Measurements from ENCODE around the gene S100A8.

The S100A8 gene

GRCh38 chr1:153402226-153402625, 11.4 kb upstream of the S100A8 start:
- peaks cover 13% of the 10 kb centered on the region for H3K27me3 Mint-ChIP-seq
- no peaks in the 10 kb centered on the region for H3K36me3 Mint-ChIP-seq (ENCODE audit: low read depth)
- DNase-seq, result no peak
- H3K27ac Mint-ChIP-seq, result no peak overlapping the region
- peaks cover 3% of the 10 kb centered on the region for H3K9me3 Mint-ChIP-seq
- H3K4me1 Mint-ChIP-seq (ENCODE audit: low read depth), result peaks cover 8% of the 10 kb centered on the region
- H3K4me3 Mint-ChIP-seq, result no peak overlapping the region

- peaks cover 2% of the 10 kb centered on the region for H3K4me1 Mint-ChIP-seq (ENCODE audit: low read depth)
- peaks cover 11% of the 10 kb centered on the region for H3K27me3 Mint-ChIP-seq
- no peak overlapping the region for H3K4me3 Mint-ChIP-seq
- no peaks in the 10 kb centered on the region for H3K36me3 Mint-ChIP-seq (ENCODE audit: low read depth)
- no peak for DNase-seq
- peaks cover 3% of the 10 kb centered on the region for H3K9me3 Mint-ChIP-seq
- no peak overlapping the region for H3K27ac Mint-ChIP-seq
Measured at GRCh38 chr1:153401461-153401860, 10.6 kb upstream of the S100A8 start.

- no peak overlapping the region for H3K4me3 Mint-ChIP-seq
- H3K9me3 Mint-ChIP-seq, result peaks cover 3% of the 10 kb centered on the region
- no peaks in the 10 kb centered on the region for H3K36me3 Mint-ChIP-seq (ENCODE audit: low read depth)
- H3K27me3 Mint-ChIP-seq, result peaks cover 12% of the 10 kb centered on the region
- no peaks in the 10 kb centered on the region for H3K4me1 Mint-ChIP-seq (ENCODE audit: low read depth)
- no peak overlapping the region for H3K27ac Mint-ChIP-seq
- no peak for DNase-seq
Measured at GRCh38 chr1:153400244-153400643, 9.4 kb upstream of the S100A8 start.

GRCh38 chr1:153399401-153400055, 8.7 kb upstream of the S100A8 start:
- no peak overlapping the region for H3K4me3 Mint-ChIP-seq
- peaks cover under 1% of the 10 kb centered on the region for H3K9me3 Mint-ChIP-seq
- H3K4me1 Mint-ChIP-seq (ENCODE audit: low read depth), result no peaks in the 10 kb centered on the region
- H3K36me3 Mint-ChIP-seq (ENCODE audit: low read depth), result no peaks in the 10 kb centered on the region
- H3K27ac Mint-ChIP-seq, result no peak overlapping the region
- no peak for DNase-seq
- H3K27me3 Mint-ChIP-seq, result peaks cover 12% of the 10 kb centered on the region

- Mint-ChIP-seq H3K4me1 (ENCODE audit: low read depth) (no peaks in the 10 kb centered on the region), H3K9me3 (no peaks in the 10 kb centered on the region), H3K36me3 (ENCODE audit: low read depth) (no peaks in the 10 kb centered on the region), H3K27me3 (peaks cover 16% of the 10 kb centered on the region), H3K27ac (no peak overlapping the region), H3K4me3 (no peak overlapping the region)
- DNase-seq, result no peak
Measured at GRCh38 chr1:153397924-153398651, 7.2 kb upstream of the S100A8 start.

- Mint-ChIP-seq H3K4me1 (ENCODE audit: low read depth) (no peaks in the 10 kb centered on the region), H3K27ac (no peak overlapping the region), H3K4me3 (no peak overlapping the region), H3K36me3 (ENCODE audit: low read depth) (no peaks in the 10 kb centered on the region), H3K27me3 (peaks cover 18% of the 10 kb centered on the region), H3K9me3 (no peaks in the 10 kb centered on the region)
- DNase-seq, result no peak
Measured at GRCh38 chr1:153397051-153397923, 6.4 kb upstream of the S100A8 start.

GRCh38 chr1:153396461-153396860, 5.6 kb upstream of the S100A8 start:
- Mint-ChIP-seq H3K27ac (no peak overlapping the region), H3K9me3 (no peaks in the 10 kb centered on the region), H3K36me3 (ENCODE audit: low read depth) (no peaks in the 10 kb centered on the region), H3K4me3 (no peak overlapping the region), H3K4me1 (ENCODE audit: low read depth) (no peaks in the 10 kb centered on the region), H3K27me3 (peaks cover 18% of the 10 kb centered on the region)
- DNase-seq, result no peak

GRCh38 chr1:153395776-153396175, 4.9 kb upstream of the S100A8 start:
- Mint-ChIP-seq H3K27ac (no peak overlapping the region), H3K36me3 (ENCODE audit: low read depth) (no peaks in the 10 kb centered on the region), H3K4me1 (ENCODE audit: low read depth) (no peaks in the 10 kb centered on the region), H3K9me3 (no peaks in the 10 kb centered on the region), H3K4me3 (no peak overlapping the region), H3K27me3 (peaks cover 18% of the 10 kb centered on the region)
- no peak for DNase-seq

GRCh38 chr1:153395136-153395685, 4.3 kb upstream of the S100A8 start:
- no peaks in the 10 kb centered on the region for H3K4me1 Mint-ChIP-seq (ENCODE audit: low read depth)
- H3K27me3 Mint-ChIP-seq, result peaks cover 18% of the 10 kb centered on the region

GRCh38 chr1:153394391-153394790, 3.5 kb upstream of the S100A8 start:
- H3K27me3 Mint-ChIP-seq, result peaks cover 18% of the 10 kb centered on the region
- no peaks in the 10 kb centered on the region for H3K4me1 Mint-ChIP-seq (ENCODE audit: low read depth)

More at GRCh38 chr1:153395136-153395685, 4.3 kb upstream of the S100A8 start:
- no peak overlapping the region for H3K27ac Mint-ChIP-seq
- DNase-seq, result no peak
- no peak overlapping the region for H3K4me3 Mint-ChIP-seq
- H3K36me3 Mint-ChIP-seq (ENCODE audit: low read depth), result no peaks in the 10 kb centered on the region
- no peaks in the 10 kb centered on the region for H3K9me3 Mint-ChIP-seq

GRCh38 chr1:153393926-153394325, 3.1 kb upstream of the S100A8 start:
- Mint-ChIP-seq H3K9me3 (no peaks in the 10 kb centered on the region), H3K4me3 (no peak overlapping the region), H3K27ac (no peak overlapping the region), H3K27me3 (peaks cover 17% of the 10 kb centered on the region), H3K4me1 (ENCODE audit: low read depth) (no peaks in the 10 kb centered on the region), H3K36me3 (ENCODE audit: low read depth) (no peaks in the 10 kb centered on the region)
- DNase-seq, result no peak

More at GRCh38 chr1:153394391-153394790, 3.5 kb upstream of the S100A8 start:
- no peak overlapping the region for H3K4me3 Mint-ChIP-seq
- no peaks in the 10 kb centered on the region for H3K9me3 Mint-ChIP-seq
- DNase-seq, result no peak
- H3K27ac Mint-ChIP-seq, result no peak overlapping the region
- no peaks in the 10 kb centered on the region for H3K36me3 Mint-ChIP-seq (ENCODE audit: low read depth)

- Mint-ChIP-seq H3K36me3 (ENCODE audit: low read depth) (no peaks in the 10 kb centered on the region), H3K27me3 (peaks cover 12% of the 10 kb centered on the region), H3K27ac (no peak overlapping the region), H3K4me3 (no peak overlapping the region), H3K4me1 (ENCODE audit: low read depth) (no peaks in the 10 kb centered on the region), H3K9me3 (no peaks in the 10 kb centered on the region)
- no peak for DNase-seq
Measured at GRCh38 chr1:153392822-153393221, 1.9 kb upstream of the S100A8 start.

GRCh38 chr1:153392258-153392657, 1.4 kb upstream of the S100A8 start:
- H3K27me3 Mint-ChIP-seq, result peaks cover 12% of the 10 kb centered on the region
- no peaks in the 10 kb centered on the region for H3K9me3 Mint-ChIP-seq
- no peaks in the 10 kb centered on the region for H3K36me3 Mint-ChIP-seq (ENCODE audit: low read depth)
- no peaks in the 10 kb centered on the region for H3K4me1 Mint-ChIP-seq (ENCODE audit: low read depth)
- DNase-seq, result no peak
- no peak overlapping the region for H3K27ac Mint-ChIP-seq
- no peak overlapping the region for H3K4me3 Mint-ChIP-seq

- Mint-ChIP-seq H3K27ac (no peak overlapping the region), H3K27me3 (peaks cover 9% of the 10 kb centered on the region), H3K9me3 (no peaks in the 10 kb centered on the region), H3K36me3 (ENCODE audit: low read depth) (no peaks in the 10 kb centered on the region), H3K4me1 (ENCODE audit: low read depth) (no peaks in the 10 kb centered on the region), H3K4me3 (no peak overlapping the region)
- no peak for DNase-seq
Measured at GRCh38 chr1:153389973-153390879, 647 bp downstream of the S100A8 start.
